Measurements from ENCODE around the gene STH. TPM values are rescaled to one million over a fixed set of nuclear protein-coding genes. Genes with fewer than 3 reads are reported as not detected.

STH gene
- total and polyA plus RNA-seq, 9 of the 15 experiments (the other 6 are each of a cell fraction or from before 2014, with no cell fraction given) = not detected

GRCh38 chr17:45976755-45977505 is 22.1 kb upstream of the STH start:
- peak overlapping the region; percentile 54 for H3K4me2 ChIP-seq (ENCODE audit: insufficient read depth, low read length)
- no peaks in the 10 kb centered on the region for H3K9me3 ChIP-seq (replicated peaks; ENCODE audit: control insufficient read depth, insufficient read depth, low read depth, low read length)
- H3K4me1 ChIP-seq (replicated peaks in 1 of 2; ENCODE audit: control insufficient read depth in 2 of 2, insufficient read depth in 2 of 2, low read length in 2 of 2) = peaks cover 44% of the 10 kb centered on the region in 2 experiments
- peak; percentile 100 for FAIRE-seq
- no peak overlapping the region for H3K4me3 ChIP-seq
- no peaks in the 10 kb centered on the region for H3K79me2 ChIP-seq (ENCODE audit: control insufficient read depth, insufficient read depth, low read length)
- no TSS peak for BruUV-seq (replicated peaks)
- WGBS (ENCODE audit: insufficient coverage, low coverage, missing lambda C conversion rate) = 26% methylated on average over 17 of the region's 18 CpGs
- peak overlapping the region; percentile 99 for H2AFZ ChIP-seq (ENCODE audit: low read depth, low read length)
- H4K20me1 ChIP-seq (replicated peaks; ENCODE audit: control insufficient read depth, insufficient read depth, low read length) = no peaks in the 10 kb centered on the region
- peak overlapping the region; percentile 82 for H3K27ac ChIP-seq (ENCODE audit: extremely low read depth, low read depth, low read length)
- no peaks in the 10 kb centered on the region for H3K27me3 ChIP-seq (ENCODE audit: control insufficient read depth in 2 of 2, insufficient read depth in 2 of 2, low read length in 2 of 2)
- ChIA-PET POLR2A (no interaction called here), CTCF (ENCODE audit: low intra/inter-chr PET ratio) (interaction anchor here (0.6 kb wide), 2 partner anchors 154 to 842 kb away, joined by 3 read pairs; no protein-coding TSS in a partner anchor)
- peaks cover 3% of the 10 kb centered on the region for H3K9me1 ChIP-seq (ENCODE audit: control insufficient read depth, insufficient read depth, low read length)
- ATAC-seq = peak; percentile 96
- peak; percentile 83 to 96 (median 90) for DNase-seq (ENCODE audit: extremely low read depth in 1 of 4, low spot score in 3 of 4)
- peak overlapping the region; percentile 51 to 58; a peak in 3 of 4 replicates for H3K9ac ChIP-seq (ENCODE audit: insufficient read depth in 1 of 2, low read depth in 2 of 2, low read length in 2 of 2)
- in situ Hi-C loops (cut with MboI) (loop anchor here (25.0 kb wide), 1 partner anchor 860 kb away; no protein-coding TSS in a partner anchor), intact Hi-C loops (cut with micrococcal nuclease) (no loop called here)
- H3K36me3 ChIP-seq (ENCODE audit: control insufficient read depth, insufficient read depth, low read length) = no peaks in the 10 kb centered on the region
- TF ChIP-seq KLF13 (tag; IDR thresholded peaks at IDR 0.05; ENCODE audit: borderline replicate concordance, low read depth) (no peak), CSDE1 (IDR thresholded peaks at IDR 0.05) (no peak; a peak in 1 of 4 replicates), NFRKB (IDR thresholded peaks at IDR 0.05; ENCODE audit: low read depth) (no peak; the same call in none of the 2 replicates), JUND (IDR thresholded peaks at IDR 0.05; ENCODE audit: borderline replicate concordance, low read depth, low read length) (peak; percentile 98), JUND (tag; IDR thresholded peaks at IDR 0.05; ENCODE audit: borderline replicate concordance, low read depth, low read length) (peak; percentile 97; the same call in 2 of the 3 replicates), SMARCC2 (IDR thresholded peaks at IDR 0.05; ENCODE audit: low read depth) (peak; percentile 93), ILK (tag; IDR thresholded peaks at IDR 0.05; ENCODE audit: borderline replicate concordance, low read depth) (no peak), CREB3L1 (IDR thresholded peaks at IDR 0.05; ENCODE audit: borderline replicate concordance, low read depth) (peak; percentile 85), MYNN (IDR thresholded peaks at IDR 0.05) (peak; percentile 54; the same call in 1 of the 2 replicates), MYNN (CRISPR knock-in tag; IDR thresholded peaks at IDR 0.05) (no peak), CREB3 (tag; conservative IDR thresholded peaks at IDR 0.05; ENCODE audit: low read depth) (peak; percentile 91), TSHZ1 (CRISPR knock-in tag; IDR thresholded peaks at IDR 0.05) (peak; percentile 54; the same call in 1 of the 2 replicates), ID3 (CRISPR knock-in tag; IDR thresholded peaks at IDR 0.05) (no peak), ID3 (tag; IDR thresholded peaks at IDR 0.05) (peak; percentile 61), CBFA2T3 (IDR thresholded peaks at IDR 0.05) (peak; percentile 94), CEBPB (tag; IDR thresholded peaks at IDR 0.05) (no peak)

Measured in K562 (cell line).